Measurements from ENCODE around the gene KRT84. TPM values are rescaled to one million over a fixed set of nuclear protein-coding genes. Genes with fewer than 3 reads are reported as not detected.

The KRT84 gene
- total RNA-seq, 2 experiments from 2014 or later, result not detected

- no peak for DNase-seq
- intact Hi-C loops (cut with DNase I, micrococcal nuclease), result no loop called here
- Histone ChIP-seq H3K36me3 (ENCODE audit: insufficient read depth, low read length) (no peaks in the 10 kb centered on the region), H3K4me3 (ENCODE audit: low read length) (no peak overlapping the region), H3K27ac (ENCODE audit: low read depth in 1 of 2, low read length in 2 of 2) (no peak overlapping the region), H3K9me3 (ENCODE audit: control insufficient read depth in 1 of 2, insufficient read depth in 1 of 2, low read length in 2 of 2) (peaks cover 0 to 1% of the 10 kb centered on the region in 2 experiments), H3K27me3 (ENCODE audit: control insufficient read depth in 1 of 2, insufficient read depth in 2 of 2, low read length in 2 of 2) (no peaks in the 10 kb centered on the region), H3K4me1 (ENCODE audit: insufficient read depth, low read length) (peaks cover 22% of the 10 kb centered on the region)
- no peak overlapping the region for H3K27ac Mint-ChIP-seq
- H3K4me1 Mint-ChIP-seq (ENCODE audit: low read depth), result peaks cover 25% of the 10 kb centered on the region
- H3K4me3 Mint-ChIP-seq, result no peak overlapping the region
- no peaks in the 10 kb centered on the region for H3K36me3 Mint-ChIP-seq (ENCODE audit: low read depth)
- POLR2A ChIA-PET, result no interaction called here
- CTCF ChIA-PET, result no interaction called here
- no peak for ATAC-seq (ENCODE audit: poor library complexity)
- H3K9me3 Mint-ChIP-seq, result no peaks in the 10 kb centered on the region
- TF ChIP-seq CTCF (IDR thresholded peaks at IDR 0.05), result no peak
- no peaks in the 10 kb centered on the region for H3K27me3 Mint-ChIP-seq
These were observed 36.3 kb downstream of the KRT84 start for GRCh38 chr12:52349196-52349595.

DNA sequence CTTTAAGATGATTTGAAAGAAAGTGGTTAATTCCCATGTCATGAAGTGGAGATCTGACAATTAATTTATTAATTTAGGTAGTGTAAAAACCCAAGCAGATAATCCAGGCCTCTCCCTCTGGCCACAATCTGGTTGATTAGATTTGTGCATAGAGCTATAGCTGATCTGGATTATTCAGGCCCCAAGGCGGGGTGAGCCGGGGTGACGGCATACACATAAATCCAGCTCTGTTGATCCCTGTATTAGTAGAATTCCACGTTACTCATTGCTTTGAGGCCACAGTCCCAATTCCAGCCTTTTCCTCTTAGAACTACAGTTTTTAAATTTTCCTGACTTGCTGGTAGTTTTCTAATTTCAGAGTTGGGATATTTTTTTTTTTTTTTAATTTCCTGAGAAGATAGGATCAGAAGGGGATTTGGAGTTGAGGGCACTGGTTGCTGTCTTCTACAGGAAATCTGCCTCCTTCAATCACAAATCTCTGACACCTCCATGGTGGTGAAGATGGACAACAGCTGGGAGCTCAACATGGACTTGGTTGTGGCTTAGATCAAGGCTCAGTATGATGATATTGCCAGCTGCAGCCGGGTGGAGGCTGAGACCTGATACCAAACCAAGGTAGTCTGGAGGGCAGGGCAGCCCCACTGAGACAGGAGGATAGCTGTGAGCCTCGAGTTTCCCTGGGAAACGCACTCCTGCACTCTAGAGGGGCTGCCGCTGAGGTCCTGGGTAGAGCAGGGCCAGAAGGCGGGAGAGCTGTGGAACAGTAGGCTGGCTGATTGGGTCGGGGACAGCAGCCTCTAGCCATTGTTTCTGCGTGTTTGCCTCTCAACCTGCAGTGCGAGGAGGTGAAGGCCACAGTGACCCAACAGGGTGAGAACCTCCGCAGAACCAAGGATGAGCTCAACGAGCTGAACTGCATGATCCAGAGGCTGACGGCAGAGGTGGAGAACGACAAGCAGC, 37.6 kb downstream of the KRT84 start:
- ChIA-PET POLR2A (no interaction called here), CTCF (no interaction called here)
- Mint-ChIP-seq H3K27me3 (no peaks in the 10 kb centered on the region), H3K4me1 (ENCODE audit: low read depth) (peaks cover 18% of the 10 kb centered on the region), H3K4me3 (no peak overlapping the region), H3K36me3 (ENCODE audit: low read depth) (no peaks in the 10 kb centered on the region), H3K9me3 (no peaks in the 10 kb centered on the region), H3K27ac (no peak overlapping the region)
- no peak for TF ChIP-seq CTCF (IDR thresholded peaks at IDR 0.05)
- H3K36me3 ChIP-seq (ENCODE audit: insufficient read depth, low read length), result no peaks in the 10 kb centered on the region
- ATAC-seq (ENCODE audit: poor library complexity), result no peak
- H3K4me1 ChIP-seq (ENCODE audit: insufficient read depth, low read length), result peaks cover 21% of the 10 kb centered on the region
- H3K9me3 ChIP-seq (ENCODE audit: control insufficient read depth in 1 of 2, insufficient read depth in 1 of 2, low read length in 2 of 2), result peaks cover 0 to 5% of the 10 kb centered on the region in 2 experiments
- no peak overlapping the region for H3K4me3 ChIP-seq (ENCODE audit: low read length)
- intact Hi-C loops (cut with DNase I, micrococcal nuclease), result no loop called here
- H3K27me3 ChIP-seq (ENCODE audit: control insufficient read depth in 1 of 2, insufficient read depth in 2 of 2, low read length in 2 of 2), result no peaks in the 10 kb centered on the region
- H3K27ac ChIP-seq (ENCODE audit: low read depth in 1 of 2, low read length in 2 of 2), result no peak overlapping the region
- DNase-seq, result no peak

DNA sequence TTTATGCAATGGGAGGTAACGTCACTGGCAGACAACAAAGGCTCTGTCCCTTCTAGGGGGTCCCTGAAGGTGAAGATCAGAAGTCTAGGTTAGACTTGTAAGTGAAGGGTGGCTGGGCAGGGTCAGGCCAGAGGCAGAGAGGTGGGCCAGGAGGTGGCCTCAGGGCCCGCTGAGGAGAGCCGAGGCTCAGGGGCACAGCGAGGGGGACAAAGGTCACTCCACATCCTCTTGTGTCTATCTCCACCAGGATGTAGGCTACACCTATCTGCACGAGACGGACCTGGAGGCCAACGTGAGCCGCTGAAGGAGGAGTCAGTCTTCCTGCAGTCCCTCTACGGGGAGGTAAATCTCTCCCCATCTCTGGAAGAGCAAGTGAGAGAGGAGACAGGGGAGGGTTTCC, 38.4 kb downstream of the KRT84 start:
- no peak for TF ChIP-seq CTCF (IDR thresholded peaks at IDR 0.05)
- no peak for ATAC-seq (ENCODE audit: poor library complexity)
- H3K4me3 Mint-ChIP-seq, result no peak overlapping the region
- no peaks in the 10 kb centered on the region for H3K9me3 Mint-ChIP-seq
- Histone ChIP-seq H3K4me1 (ENCODE audit: insufficient read depth, low read length) (peaks cover 14% of the 10 kb centered on the region), H3K36me3 (ENCODE audit: insufficient read depth, low read length) (no peaks in the 10 kb centered on the region), H3K27ac (ENCODE audit: low read depth in 1 of 2, low read length in 2 of 2) (no peak overlapping the region), H3K4me3 (ENCODE audit: low read length) (no peak overlapping the region), H3K9me3 (ENCODE audit: control insufficient read depth in 1 of 2, insufficient read depth in 1 of 2, low read length in 2 of 2) (peaks cover 0 to 5% of the 10 kb centered on the region in 2 experiments), H3K27me3 (ENCODE audit: control insufficient read depth in 1 of 2, insufficient read depth in 2 of 2, low read length in 2 of 2) (no peaks in the 10 kb centered on the region)
- CTCF ChIA-PET, result no interaction called here
- POLR2A ChIA-PET, result no interaction called here
- no peak overlapping the region for H3K27ac Mint-ChIP-seq
- no peak for DNase-seq
- no peaks in the 10 kb centered on the region for H3K36me3 Mint-ChIP-seq (ENCODE audit: low read depth)
- intact Hi-C loops (cut with DNase I, micrococcal nuclease), result no loop called here
- peaks cover 12% of the 10 kb centered on the region for H3K4me1 Mint-ChIP-seq (ENCODE audit: low read depth)
- no peaks in the 10 kb centered on the region for H3K27me3 Mint-ChIP-seq
